Measurements from ENCODE around the gene FCRLB. TPM values are rescaled to one million over a fixed set of nuclear protein-coding genes. Genes with fewer than 3 reads are reported as not detected.
"Not testable (repeated sequence)": the region's sequence is repeated elsewhere in the genome, so short reads cannot be mapped to it uniquely, and the experiment has no call there.

The FCRLB gene
- total and polyA plus RNA-seq, 8 donors = 0.25 to 1.1 (median 0.53) TPM

GRCh38 chr1:161721738-161722343 lies 497 bp downstream of the FCRLB start:
- ATAC-seq (no peak), DNase-seq (peak in 1 of 4 donors; percentile 46)
- peaks cover 3 to 72% of the 10 kb centered on the region in 2 donors for H3K27me3 ChIP-seq
- peaks cover 0 to 21% of the 10 kb centered on the region in 2 donors for H3K4me1 ChIP-seq
- H3K4me3 ChIP-seq = no peak overlapping the region
- no peaks in the 10 kb centered on the region for H3K9me3 ChIP-seq
- intact Hi-C loops (cut with DNase I) = no loop called here
- TF ChIP-seq, protein P1, sequence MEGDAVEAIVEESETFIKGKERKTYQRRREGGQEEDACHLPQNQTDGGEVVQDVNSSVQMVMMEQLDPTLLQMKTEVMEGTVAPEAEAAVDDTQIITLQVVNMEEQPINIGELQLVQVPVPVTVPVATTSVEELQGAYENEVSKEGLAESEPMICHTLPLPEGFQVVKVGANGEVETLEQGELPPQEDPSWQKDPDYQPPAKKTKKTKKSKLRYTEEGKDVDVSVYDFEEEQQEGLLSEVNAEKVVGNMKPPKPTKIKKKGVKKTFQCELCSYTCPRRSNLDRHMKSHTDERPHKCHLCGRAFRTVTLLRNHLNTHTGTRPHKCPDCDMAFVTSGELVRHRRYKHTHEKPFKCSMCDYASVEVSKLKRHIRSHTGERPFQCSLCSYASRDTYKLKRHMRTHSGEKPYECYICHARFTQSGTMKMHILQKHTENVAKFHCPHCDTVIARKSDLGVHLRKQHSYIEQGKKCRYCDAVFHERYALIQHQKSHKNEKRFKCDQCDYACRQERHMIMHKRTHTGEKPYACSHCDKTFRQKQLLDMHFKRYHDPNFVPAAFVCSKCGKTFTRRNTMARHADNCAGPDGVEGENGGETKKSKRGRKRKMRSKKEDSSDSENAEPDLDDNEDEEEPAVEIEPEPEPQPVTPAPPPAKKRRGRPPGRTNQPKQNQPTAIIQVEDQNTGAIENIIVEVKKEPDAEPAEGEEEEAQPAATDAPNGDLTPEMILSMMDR (IDR thresholded peaks at IDR 0.05) = no peak
- H3K36me3 ChIP-seq = no peaks in the 10 kb centered on the region
- no peak overlapping the region for H3K27ac ChIP-seq

GRCh38 chr1:161722406-161722805 lies 1.1 kb downstream of the FCRLB start:
- intact Hi-C loops (cut with DNase I) = no loop called here
- TF ChIP-seq, protein P1 (IDR thresholded peaks at IDR 0.05) = no peak
- Histone ChIP-seq H3K4me3 (no peak overlapping the region), H3K27me3 (peaks cover 3 to 72% of the 10 kb centered on the region in 2 donors), H3K9me3 (no peaks in the 10 kb centered on the region), H3K4me1 (peaks cover 0 to 25% of the 10 kb centered on the region in 2 donors), H3K36me3 (no peaks in the 10 kb centered on the region), H3K27ac (no peak overlapping the region)
- DNase-seq (no peak), ATAC-seq (no peak)

GRCh38 chr1:161723459-161724141 lies 2.3 kb downstream of the FCRLB start:
- Histone ChIP-seq H3K4me1 (peaks cover 0 to 31% of the 10 kb centered on the region in 2 donors), H3K27ac (no peak overlapping the region), H3K27me3 (peaks cover 3 to 79% of the 10 kb centered on the region in 2 donors), H3K36me3 (no peaks in the 10 kb centered on the region), H3K9me3 (no peaks in the 10 kb centered on the region), H3K4me3 (no peak overlapping the region)
- TF ChIP-seq, protein P1 (IDR thresholded peaks at IDR 0.05) = no peak
- ATAC-seq = no peak
- intact Hi-C loops (cut with DNase I) = no loop called here
- DNase-seq = peak in 1 of 4 donors; percentile 57

- ATAC-seq; intact Hi-C loops (cut with DNase I); DNase-seq; H3K36me3 ChIP-seq; H3K9me3 ChIP-seq: not testable (repeated sequence)
- peak overlapping the region; percentile 68 to 75 for H3K4me3 ChIP-seq
- peaks cover 0 to 31% of the 10 kb centered on the region in 2 donors for H3K4me1 ChIP-seq
- H3K27me3 ChIP-seq = peaks cover 3 to 90% of the 10 kb centered on the region in 2 donors
- peak overlapping the region in 1 of 2 donors; percentile 85 for H3K27ac ChIP-seq
Measured at GRCh38 chr1:161725258-161725907, 4.0 kb downstream of the FCRLB start.

DNA sequence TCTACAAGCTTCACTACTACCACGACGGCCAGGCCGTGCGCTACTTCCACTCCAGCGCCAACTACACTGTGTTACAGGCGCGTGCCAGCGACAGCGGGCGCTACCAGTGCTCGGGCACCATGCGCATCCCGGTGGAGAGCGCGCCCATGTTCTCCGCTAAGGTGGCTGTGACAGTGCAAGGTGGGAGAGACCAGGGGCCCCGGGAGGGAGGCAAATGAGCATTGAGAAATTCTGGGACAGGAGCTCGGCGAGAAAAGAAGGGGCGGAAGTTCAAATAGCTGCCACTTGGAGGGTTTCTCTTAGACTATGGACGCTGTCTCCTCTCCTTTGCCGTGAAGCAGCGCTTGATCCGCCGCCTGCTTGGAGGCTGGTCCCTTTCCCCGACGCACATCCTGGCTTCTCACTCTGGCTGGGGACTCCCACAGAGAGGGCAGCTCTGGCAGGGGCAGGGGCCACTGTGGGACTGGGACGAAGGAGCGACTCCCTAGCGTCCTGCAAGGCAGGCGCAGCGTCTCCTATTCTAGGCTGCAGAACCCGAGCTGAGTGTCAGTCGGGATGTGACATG lies 4.6 kb downstream of the FCRLB start:
- peak overlapping the region; percentile 78 to 85 for H3K27ac ChIP-seq
- H3K9me3 ChIP-seq = no peaks in the 10 kb centered on the region
- intact Hi-C loops (cut with DNase I) = no loop called here
- DNase-seq = peak; percentile 42 to 87 (median 52)
- peak; percentile 41 for ATAC-seq
- peaks cover 0 to 31% of the 10 kb centered on the region in 2 donors for H3K4me1 ChIP-seq
- TF ChIP-seq, protein P1 (IDR thresholded peaks at IDR 0.05) = peak; percentile 23 to 37
- H3K36me3 ChIP-seq = no peaks in the 10 kb centered on the region
- H3K27me3 ChIP-seq = peaks cover 3 to 91% of the 10 kb centered on the region in 2 donors
- H3K4me3 ChIP-seq = peak overlapping the region; percentile 68 to 75

Data from left lung (tissue), 10 donors.